SK-N-MC (cell line): ENCODE measurements around the gene FUNDC2.

Experiments
- FOXP2 ChIP-seq: optimal IDR thresholded peaks from 2 replicates; pipeline ENCODE3; 2011; ENCODE audit warnings: mild to moderate bottlenecking, moderate library complexity; ENCODE audit not compliant: insufficient read depth; ENCODE audit errors: extremely low read length, control extremely low read depth
- POLR2AphosphoS5 ChIP-seq: IDR thresholded peaks from 2 replicates; pipeline ENCODE4 v1.6.1; 2012; ENCODE audit warnings: mild to moderate bottlenecking, low read depth, low read length, borderline replicate concordance

GRCh38 chrX:155020591-155020990, 6.1 kb upstream of the FUNDC2 start:
- no peak for TF ChIP-seq POLR2AphosphoS5
- TF ChIP-seq FOXP2: no peak
